BLaER1 treated with 17β-estradiol and CSF1 and Interleukin-3, amounts not matched to agents 10 nM and 100 nM (cell line): ENCODE measurements around the gene ANAPC7.

Source experiments
- H3K27ac ChIP-seq, 11 experiments: shearing (Covaris generic); formaldehyde crosslinking; 2 replicates each; pipeline ENCODE4 v1.8.1; 2022
- H3K27me3 ChIP-seq, 11 experiments: shearing (Covaris generic); formaldehyde crosslinking; 2 replicates each; pipeline ENCODE4 v1.8.1; 2022
- H3K36me3 ChIP-seq, 11 experiments: shearing (Covaris generic); formaldehyde crosslinking; 2 replicates each; pipeline ENCODE4 v1.8.1; 2022
- H3K4me1 ChIP-seq, 10 experiments: shearing (Covaris generic); formaldehyde crosslinking; 2 replicates each; pipeline ENCODE4 v1.8.1; 2022
- H3K4me2 ChIP-seq, 11 experiments: shearing (Covaris generic); formaldehyde crosslinking; 2 replicates each; pipeline ENCODE4 v1.8.1; 2022
- H3K4me3 ChIP-seq, 10 experiments: shearing (Covaris generic); formaldehyde crosslinking; 2 replicates each; pipeline ENCODE4 v1.8.1; 2022
- H3K9ac ChIP-seq, 11 experiments: shearing (Covaris generic); formaldehyde crosslinking; 2 replicates each; pipeline ENCODE4 v1.8.1; 2022
- H3K9me3 ChIP-seq, 11 experiments: shearing (Covaris generic); formaldehyde crosslinking; replicated peaks in 1 of 11; 2 replicates each; pipeline ENCODE4 v1.8.1; 2022
- H4K20me1 ChIP-seq, 11 experiments: shearing (Covaris generic); formaldehyde crosslinking; 2 replicates each; pipeline ENCODE4 v1.8.1; 2022
- Cebpa-rat ChIP-seq, 11 experiments: shearing (Covaris generic); IDR thresholded peaks; 2 replicates each; pipeline ENCODE4 v1.8.1; 2022

ANAPC7 gene

GRCh38 chr12:110348431-110349059, 55.0 kb downstream of the ANAPC7 start:
- Histone ChIP-seq H3K27me3 (no peaks in the 10 kb centered on the region), H3K9ac (peak overlapping the region; percentile 7 to 72 (median 49); a peak in 17 of 22 replicates), H3K36me3 (peaks cover 48 to 85% (median 71%) of the 10 kb centered on the region in 11 experiments), H3K4me3 (peak overlapping the region in 6 of 10 experiments; percentile 2 to 42 (median 28); a peak in 10 of 20 replicates), H3K9me3 (no peaks in the 10 kb centered on the region), H3K27ac (peak overlapping the region in 10 of 11 experiments; percentile 31 to 76 (median 52); a peak in 18 of 22 replicates), H3K4me1 (peaks cover 75 to 90% (median 84%) of the 10 kb centered on the region in 10 experiments), H4K20me1 (peaks cover 15 to 75% (median 32%) of the 10 kb centered on the region in 11 experiments; a peak in 19 of 22 replicates), H3K4me2 (peak overlapping the region; percentile 72 to 96 (median 85))
- no peak for TF ChIP-seq Cebpa-rat (IDR thresholded peaks at IDR 0.05)

- H4K20me1 ChIP-seq, result peaks cover 15 to 76% (median 38%) of the 10 kb centered on the region in 11 experiments; a peak in 20 of 22 replicates
- H3K4me2 ChIP-seq, result peak overlapping the region; percentile 52 to 96 (median 85)
- peaks cover 75 to 90% (median 80%) of the 10 kb centered on the region in 10 experiments for H3K4me1 ChIP-seq
- peaks cover 55 to 89% (median 78%) of the 10 kb centered on the region in 11 experiments for H3K36me3 ChIP-seq
- TF ChIP-seq Cebpa-rat (IDR thresholded peaks at IDR 0.05), result no peak
- H3K9me3 ChIP-seq, result no peaks in the 10 kb centered on the region
- H3K9ac ChIP-seq, result peak overlapping the region in 6 of 11 experiments; percentile 25 to 71 (median 46); a peak in 8 of 22 replicates
- H3K27ac ChIP-seq, result peak overlapping the region in 4 of 11 experiments; percentile 10 to 75 (median 68); a peak in 8 of 22 replicates
- no peak overlapping the region for H3K4me3 ChIP-seq
- H3K27me3 ChIP-seq, result no peaks in the 10 kb centered on the region
These were observed 55.7 kb downstream of the ANAPC7 start for GRCh38 chr12:110347767-110348166.

GRCh38 chr12:110345963-110346362, 57.5 kb downstream of the ANAPC7 start:
- peaks cover 67 to 98% (median 87%) of the 10 kb centered on the region in 11 experiments for H3K36me3 ChIP-seq

GRCh38 chr12:110345176-110345661, 58.3 kb downstream of the ANAPC7 start:
- H4K20me1 ChIP-seq, result peaks cover 15 to 91% (median 43%) of the 10 kb centered on the region in 11 experiments; a peak in 20 of 22 replicates
- peak overlapping the region; percentile 73 to 89 (median 79) for H3K4me2 ChIP-seq
- H3K27me3 ChIP-seq, result no peaks in the 10 kb centered on the region
- H3K36me3 ChIP-seq, result peaks cover 73 to 98% (median 88%) of the 10 kb centered on the region in 11 experiments
- H3K27ac ChIP-seq, result peak overlapping the region; percentile 55 to 80 (median 66); a peak in 21 of 22 replicates
- H3K9me3 ChIP-seq, result no peaks in the 10 kb centered on the region
- TF ChIP-seq Cebpa-rat (IDR thresholded peaks at IDR 0.05), result peak in 10 of 11 experiments; percentile 29 to 80 (median 68); a peak in 16 of 22 replicates
- peaks cover 61 to 82% (median 69%) of the 10 kb centered on the region in 10 experiments for H3K4me1 ChIP-seq
- peak overlapping the region in 7 of 10 experiments; percentile 2 to 32 (median 11); a peak in 6 of 20 replicates for H3K4me3 ChIP-seq
- H3K9ac ChIP-seq, result peak overlapping the region; percentile 11 to 59 (median 30); a peak in 12 of 22 replicates

More at GRCh38 chr12:110345963-110346362, 57.5 kb downstream of the ANAPC7 start:
- H3K4me3 ChIP-seq, result peak overlapping the region in 3 of 10 experiments; percentile 5 to 26 (median 19); a peak in 1 of 20 replicates
- peak overlapping the region; percentile 11 to 59 (median 30); a peak in 13 of 22 replicates for H3K9ac ChIP-seq
- H3K27ac ChIP-seq, result peak overlapping the region; percentile 55 to 80 (median 66); a peak in 21 of 22 replicates
- H3K27me3 ChIP-seq, result no peaks in the 10 kb centered on the region
- no peak for TF ChIP-seq Cebpa-rat (IDR thresholded peaks at IDR 0.05)
- no peaks in the 10 kb centered on the region for H3K9me3 ChIP-seq
- peaks cover 15 to 88% (median 43%) of the 10 kb centered on the region in 11 experiments; a peak in 20 of 22 replicates for H4K20me1 ChIP-seq
- peak overlapping the region; percentile 73 to 89 (median 79) for H3K4me2 ChIP-seq
- H3K4me1 ChIP-seq, result peaks cover 68 to 88% (median 76%) of the 10 kb centered on the region in 10 experiments

- no peaks in the 10 kb centered on the region for H3K27me3 ChIP-seq
- H3K4me1 ChIP-seq, result peaks cover 55 to 76% (median 63%) of the 10 kb centered on the region in 10 experiments
- H3K4me3 ChIP-seq, result peak overlapping the region in 4 of 10 experiments; percentile 2 to 32 (median 12); a peak in 4 of 20 replicates
- peaks cover 15 to 90% (median 42%) of the 10 kb centered on the region in 11 experiments; a peak in 20 of 22 replicates for H4K20me1 ChIP-seq
- no peaks in the 10 kb centered on the region for H3K9me3 ChIP-seq
- H3K36me3 ChIP-seq, result peaks cover 78 to 98% (median 94%) of the 10 kb centered on the region in 11 experiments
- peak overlapping the region in 10 of 11 experiments; percentile 61 to 80 (median 66); a peak in 17 of 22 replicates for H3K27ac ChIP-seq
- peak overlapping the region in 3 of 11 experiments; percentile 27 to 59 (median 43); a peak in 4 of 22 replicates for H3K9ac ChIP-seq
- peak overlapping the region; percentile 73 to 89 (median 79) for H3K4me2 ChIP-seq
- no peak for TF ChIP-seq Cebpa-rat (IDR thresholded peaks at IDR 0.05)
These were observed 58.9 kb downstream of the ANAPC7 start for GRCh38 chr12:110344657-110345056.

GRCh38 chr12:110343736-110344555, 59.6 kb downstream of the ANAPC7 start:
- no peaks in the 10 kb centered on the region for H3K27me3 ChIP-seq
- H3K4me2 ChIP-seq, result peak overlapping the region in 10 of 11 experiments; percentile 73 to 89 (median 80); a peak in 18 of 22 replicates
- peaks cover 10 to 90% (median 35%) of the 10 kb centered on the region in 11 experiments; a peak in 19 of 22 replicates for H4K20me1 ChIP-seq

GRCh38 chr12:110343114-110343513, 60.4 kb downstream of the ANAPC7 start:
- Histone ChIP-seq H3K9ac (no peak overlapping the region; a peak in 1 of 22 replicates), H3K36me3 (peaks cover 94 to 100% (median 98%) of the 10 kb centered on the region in 11 experiments), H3K4me1 (peaks cover 40 to 61% (median 48%) of the 10 kb centered on the region in 10 experiments), H3K27me3 (no peaks in the 10 kb centered on the region), H3K9me3 (no peaks in the 10 kb centered on the region), H4K20me1 (peaks cover 10 to 90% (median 36%) of the 10 kb centered on the region in 11 experiments; a peak in 16 of 22 replicates), H3K4me2 (peak overlapping the region in 2 of 11 experiments; percentile 74 to 79; a peak in 4 of 22 replicates), H3K27ac (peak overlapping the region in 3 of 11 experiments; percentile 0 to 19 (median 9); a peak in 2 of 22 replicates), H3K4me3 (no peak overlapping the region)
- no peak for TF ChIP-seq Cebpa-rat (IDR thresholded peaks at IDR 0.05)

More at GRCh38 chr12:110343736-110344555, 59.6 kb downstream of the ANAPC7 start:
- H3K9me3 ChIP-seq, result no peaks in the 10 kb centered on the region
- no peak for TF ChIP-seq Cebpa-rat (IDR thresholded peaks at IDR 0.05)
- peaks cover 86 to 100% (median 98%) of the 10 kb centered on the region in 11 experiments for H3K36me3 ChIP-seq
- H3K4me3 ChIP-seq, result no peak overlapping the region
- no peak overlapping the region for H3K9ac ChIP-seq
- H3K4me1 ChIP-seq, result peaks cover 48 to 69% (median 56%) of the 10 kb centered on the region in 10 experiments
- H3K27ac ChIP-seq, result peak overlapping the region in 4 of 11 experiments; percentile 6 to 80 (median 68); a peak in 5 of 22 replicates

- 0 out of 22 replicates have a peak overlapping the region, but pooled peaks of 1 of the 11 experiments have one; percentile 1 for H3K27ac ChIP-seq
- H3K36me3 ChIP-seq, result peaks cover 95 to 100% (median 99%) of the 10 kb centered on the region in 11 experiments
These were observed 61.4 kb downstream of the ANAPC7 start for GRCh38 chr12:110342157-110342556.

More at GRCh38 chr12:110342157-110342556, 61.4 kb downstream of the ANAPC7 start:
- no peaks in the 10 kb centered on the region for H3K9me3 ChIP-seq
- TF ChIP-seq Cebpa-rat (IDR thresholded peaks at IDR 0.05), result no peak
- H3K4me1 ChIP-seq, result peaks cover 30 to 51% (median 38%) of the 10 kb centered on the region in 10 experiments
- H3K4me2 ChIP-seq, result no peak overlapping the region
- no peaks in the 10 kb centered on the region for H3K27me3 ChIP-seq
- no peak overlapping the region for H3K4me3 ChIP-seq
- H4K20me1 ChIP-seq, result peaks cover 16 to 90% (median 45%) of the 10 kb centered on the region in 11 experiments; a peak in 18 of 22 replicates
- no peak overlapping the region for H3K9ac ChIP-seq
